ENCODE measurements around the gene NAGLU. TPM values are rescaled to one million over a fixed set of nuclear protein-coding genes. Genes with fewer than 3 reads are reported as not detected.

The NAGLU gene
- total and polyA plus RNA-seq, 2 of the 13 experiments (the other 11 are each of a cell fraction or from before 2014, with no cell fraction given) = 28.2 to 40.1 TPM

DNA sequence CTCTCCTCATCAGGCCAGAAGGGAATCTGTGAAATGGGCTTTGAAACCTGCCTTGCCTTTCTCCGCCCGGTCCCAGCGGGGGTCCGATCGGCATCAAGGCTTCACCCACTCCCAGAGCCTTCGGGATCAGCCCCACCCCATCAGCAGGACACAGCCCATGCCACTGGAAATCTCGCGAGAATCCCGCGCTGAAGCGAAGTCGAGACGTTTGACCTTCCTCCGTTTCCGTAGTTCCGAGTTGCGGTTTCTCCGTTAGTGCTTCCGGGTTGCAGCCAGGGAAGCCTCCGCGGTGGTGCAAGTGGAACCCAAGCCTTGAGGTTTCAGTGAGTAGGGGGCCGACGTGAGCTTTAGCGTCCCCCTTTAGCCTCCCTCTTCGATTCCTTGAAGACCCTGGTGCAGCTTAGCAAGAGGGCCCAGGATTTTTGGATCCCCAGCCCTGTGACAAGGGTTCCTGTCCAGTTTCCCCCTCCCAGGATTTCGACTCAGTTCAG lies 25.9 kb downstream of the NAGLU start, which contains the start of gene COASY (continued):
- no peak for TF ChIP-seq SOX6 (IDR thresholded peaks at IDR 0.05)
- peak; percentile 26 for TF ChIP-seq SOX6 (CRISPR knock-in tag; IDR thresholded peaks at IDR 0.05)
- TF ChIP-seq KDM3A (CRISPR knock-in tag; IDR thresholded peaks at IDR 0.05; ENCODE audit: low read depth) = peak; percentile 17; the same call in 1 of the 2 replicates
- TF ChIP-seq ZNF33B (CRISPR knock-in tag; IDR thresholded peaks at IDR 0.05) = peak; percentile 18; the same call in 1 of the 2 replicates
- TF ChIP-seq CENPX (CRISPR knock-in tag; IDR thresholded peaks at IDR 0.05) = no peak
- TF ChIP-seq, protein P1, sequence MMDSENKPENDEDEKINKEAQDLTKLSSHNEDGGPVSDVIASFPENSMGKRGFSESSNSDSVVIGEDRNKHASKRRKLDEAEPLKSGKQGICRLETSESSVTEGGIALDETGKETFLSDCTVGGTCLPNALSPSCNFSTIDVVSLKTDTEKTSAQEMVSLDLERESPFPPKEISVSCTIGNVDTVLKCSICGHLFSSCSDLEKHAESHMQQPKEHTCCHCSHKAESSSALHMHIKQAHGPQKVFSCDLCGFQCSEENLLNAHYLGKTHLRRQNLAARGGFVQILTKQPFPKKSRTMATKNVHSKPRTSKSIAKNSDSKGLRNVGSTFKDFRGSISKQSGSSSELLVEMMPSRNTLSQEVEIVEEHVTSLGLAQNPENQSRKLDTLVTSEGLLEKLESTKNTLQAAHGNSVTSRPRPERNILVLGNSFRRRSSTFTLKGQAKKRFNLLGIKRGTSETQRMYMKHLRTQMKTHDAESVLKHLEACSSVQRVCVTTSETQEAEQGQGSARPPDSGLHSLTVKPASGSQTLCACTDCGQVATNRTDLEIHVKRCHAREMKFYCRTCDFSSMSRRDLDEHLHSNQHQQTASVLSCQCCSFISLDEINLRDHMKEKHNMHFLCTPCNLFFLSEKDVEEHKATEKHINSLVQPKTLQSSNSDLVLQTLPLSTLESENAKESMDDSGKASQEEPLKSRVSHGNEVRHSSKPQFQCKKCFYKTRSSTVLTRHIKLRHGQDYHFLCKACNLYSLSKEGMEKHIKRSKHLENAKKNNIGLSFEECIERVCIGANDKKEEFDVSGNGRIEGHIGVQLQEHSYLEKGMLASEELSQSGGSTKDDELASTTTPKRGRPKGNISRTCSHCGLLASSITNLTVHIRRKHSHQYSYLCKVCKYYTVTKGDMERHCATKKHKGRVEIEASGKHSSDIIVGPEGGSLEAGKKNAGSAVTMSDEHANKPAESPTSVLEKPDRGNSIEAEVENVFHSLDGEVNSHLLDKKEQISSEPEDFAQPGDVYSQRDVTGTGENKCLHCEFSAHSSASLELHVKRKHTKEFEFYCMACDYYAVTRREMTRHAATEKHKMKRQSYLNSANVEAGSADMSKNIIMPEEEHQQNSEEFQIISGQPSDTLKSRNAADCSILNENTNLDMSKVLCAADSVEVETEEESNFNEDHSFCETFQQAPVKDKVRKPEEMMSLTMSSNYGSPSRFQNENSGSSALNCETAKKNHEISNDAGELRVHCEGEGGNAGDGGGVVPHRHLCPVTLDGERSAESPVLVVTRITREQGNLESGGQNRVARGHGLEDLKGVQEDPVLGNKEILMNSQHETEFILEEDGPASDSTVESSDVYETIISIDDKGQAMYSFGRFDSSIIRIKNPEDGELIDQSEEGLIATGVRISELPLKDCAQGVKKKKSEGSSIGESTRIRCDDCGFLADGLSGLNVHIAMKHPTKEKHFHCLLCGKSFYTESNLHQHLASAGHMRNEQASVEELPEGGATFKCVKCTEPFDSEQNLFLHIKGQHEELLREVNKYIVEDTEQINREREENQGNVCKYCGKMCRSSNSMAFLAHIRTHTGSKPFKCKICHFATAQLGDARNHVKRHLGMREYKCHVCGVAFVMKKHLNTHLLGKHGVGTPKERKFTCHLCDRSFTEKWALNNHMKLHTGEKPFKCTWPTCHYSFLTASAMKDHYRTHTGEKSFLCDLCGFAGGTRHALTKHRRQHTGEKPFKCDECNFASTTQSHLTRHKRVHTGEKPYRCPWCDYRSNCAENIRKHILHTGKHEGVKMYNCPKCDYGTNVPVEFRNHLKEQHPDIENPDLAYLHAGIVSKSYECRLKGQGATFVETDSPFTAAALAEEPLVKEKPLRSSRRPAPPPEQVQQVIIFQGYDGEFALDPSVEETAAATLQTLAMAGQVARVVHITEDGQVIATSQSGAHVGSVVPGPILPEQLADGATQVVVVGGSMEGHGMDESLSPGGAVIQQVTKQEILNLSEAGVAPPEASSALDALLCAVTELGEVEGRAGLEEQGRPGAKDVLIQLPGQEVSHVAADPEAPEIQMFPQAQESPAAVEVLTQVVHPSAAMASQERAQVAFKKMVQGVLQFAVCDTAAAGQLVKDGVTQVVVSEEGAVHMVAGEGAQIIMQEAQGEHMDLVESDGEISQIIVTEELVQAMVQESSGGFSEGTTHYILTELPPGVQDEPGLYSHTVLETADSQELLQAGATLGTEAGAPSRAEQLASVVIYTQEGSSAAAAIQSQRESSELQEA (CRISPR knock-in tag; IDR thresholded peaks at IDR 0.05; ENCODE audit: not compliant biosample characterization) = no peak
- no peak for TF ChIP-seq ZNF484 (CRISPR knock-in tag; IDR thresholded peaks at IDR 0.05; ENCODE audit: borderline replicate concordance, low read depth)
- peak; percentile 96 for TF ChIP-seq THAP11 (CRISPR knock-in tag; IDR thresholded peaks at IDR 0.05)
- TF ChIP-seq, protein P2, sequence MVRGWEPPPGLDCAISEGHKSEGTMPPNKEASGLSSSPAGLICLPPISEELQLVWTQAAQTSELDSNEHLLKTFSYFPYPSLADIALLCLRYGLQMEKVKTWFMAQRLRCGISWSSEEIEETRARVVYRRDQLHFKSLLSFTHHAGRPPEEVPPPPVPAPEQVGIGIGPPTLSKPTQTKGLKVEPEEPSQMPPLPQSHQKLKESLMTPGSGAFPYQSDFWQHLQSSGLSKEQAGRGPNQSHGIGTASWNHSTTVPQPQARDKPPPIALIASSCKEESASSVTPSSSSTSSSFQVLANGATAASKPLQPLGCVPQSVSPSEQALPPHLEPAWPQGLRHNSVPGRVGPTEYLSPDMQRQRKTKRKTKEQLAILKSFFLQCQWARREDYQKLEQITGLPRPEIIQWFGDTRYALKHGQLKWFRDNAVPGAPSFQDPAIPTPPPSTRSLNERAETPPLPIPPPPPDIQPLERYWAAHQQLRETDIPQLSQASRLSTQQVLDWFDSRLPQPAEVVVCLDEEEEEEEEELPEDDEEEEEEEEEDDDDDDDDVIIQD (CRISPR knock-in tag; IDR thresholded peaks at IDR 0.05; ENCODE audit: low read depth) = peak; percentile 65
- TF ChIP-seq ZNF737 (CRISPR knock-in tag; IDR thresholded peaks at IDR 0.05; ENCODE audit: borderline replicate concordance) = 0 out of 2 replicates have a peak, but pooled peaks have one; percentile 1
- no peak for TF ChIP-seq AGO1 (IDR thresholded peaks at IDR 0.05; ENCODE audit: low read depth, low read length, poor library complexity, severe bottlenecking)
- TF ChIP-seq, protein P3, sequence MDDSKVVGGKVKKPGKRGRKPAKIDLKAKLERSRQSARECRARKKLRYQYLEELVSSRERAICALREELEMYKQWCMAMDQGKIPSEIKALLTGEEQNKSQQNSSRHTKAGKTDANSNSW (CRISPR knock-in tag; IDR thresholded peaks at IDR 0.05; ENCODE audit: borderline replicate concordance) = no peak; the same call in 1 of the 2 replicates
- TF ChIP-seq, protein P4, sequence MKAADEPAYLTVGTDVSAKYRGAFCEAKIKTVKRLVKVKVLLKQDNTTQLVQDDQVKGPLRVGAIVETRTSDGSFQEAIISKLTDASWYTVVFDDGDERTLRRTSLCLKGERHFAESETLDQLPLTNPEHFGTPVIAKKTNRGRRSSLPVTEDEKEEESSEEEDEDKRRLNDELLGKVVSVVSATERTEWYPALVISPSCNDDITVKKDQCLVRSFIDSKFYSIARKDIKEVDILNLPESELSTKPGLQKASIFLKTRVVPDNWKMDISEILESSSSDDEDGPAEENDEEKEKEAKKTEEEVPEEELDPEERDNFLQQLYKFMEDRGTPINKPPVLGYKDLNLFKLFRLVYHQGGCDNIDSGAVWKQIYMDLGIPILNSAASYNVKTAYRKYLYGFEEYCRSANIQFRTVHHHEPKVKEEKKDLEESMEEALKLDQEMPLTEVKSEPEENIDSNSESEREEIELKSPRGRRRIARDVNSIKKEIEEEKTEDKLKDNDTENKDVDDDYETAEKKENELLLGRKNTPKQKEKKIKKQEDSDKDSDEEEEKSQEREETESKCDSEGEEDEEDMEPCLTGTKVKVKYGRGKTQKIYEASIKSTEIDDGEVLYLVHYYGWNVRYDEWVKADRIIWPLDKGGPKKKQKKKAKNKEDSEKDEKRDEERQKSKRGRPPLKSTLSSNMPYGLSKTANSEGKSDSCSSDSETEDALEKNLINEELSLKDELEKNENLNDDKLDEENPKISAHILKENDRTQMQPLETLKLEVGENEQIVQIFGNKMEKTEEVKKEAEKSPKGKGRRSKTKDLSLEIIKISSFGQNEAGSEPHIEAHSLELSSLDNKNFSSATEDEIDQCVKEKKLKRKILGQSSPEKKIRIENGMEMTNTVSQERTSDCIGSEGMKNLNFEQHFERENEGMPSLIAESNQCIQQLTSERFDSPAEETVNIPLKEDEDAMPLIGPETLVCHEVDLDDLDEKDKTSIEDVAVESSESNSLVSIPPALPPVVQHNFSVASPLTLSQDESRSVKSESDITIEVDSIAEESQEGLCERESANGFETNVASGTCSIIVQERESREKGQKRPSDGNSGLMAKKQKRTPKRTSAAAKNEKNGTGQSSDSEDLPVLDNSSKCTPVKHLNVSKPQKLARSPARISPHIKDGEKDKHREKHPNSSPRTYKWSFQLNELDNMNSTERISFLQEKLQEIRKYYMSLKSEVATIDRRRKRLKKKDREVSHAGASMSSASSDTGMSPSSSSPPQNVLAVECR (CRISPR knock-in tag; IDR thresholded peaks at IDR 0.05; ENCODE audit: borderline replicate concordance) = peak; percentile 93

All from HepG2 (cell line).